Activated CD4-positive, alpha-beta T cell treated with anti-CD3 and anti-CD28 coated beads for 36 hours (primary cell): ENCODE data around the gene SLC9A9. TPM values are rescaled to one million over a fixed set of nuclear protein-coding genes. Genes with fewer than 3 reads are reported as not detected.

Source experiments
- ATAC-seq: fragments of 200-7000 bp; cut with Tn5 transposase; one replicate; pipeline ENCODE4 v1.10.0; 2021; ENCODE audit warnings: mild to moderate bottlenecking, moderate library complexity
- CTCF ChIA-PET: fragments of 350-600 bp; sonication (Branson Sonifier 250); formaldehyde crosslinking; loops from one replicate; lab custom pipeline; 2021; ENCODE audit warnings: antibody characterized with exemption; lab: Charles Lee
- POLR2A ChIA-PET: fragments of 350-600 bp; sonication (Branson Sonifier 250); formaldehyde crosslinking; loops from one replicate; lab custom pipeline; 2021; ENCODE audit warnings: antibody characterized with exemption, inconsistent platforms; lab: Charles Lee
- DNase-seq: peaks from one replicate; pipeline ENCODE4 v3.0.0-alpha.2; 2020
- H3K27ac Mint-ChIP-seq: one replicate; pipeline ENCODE4 v1.8.0; 2021; ENCODE audit warnings: mixed read lengths
- H3K27me3 Mint-ChIP-seq: one replicate; pipeline ENCODE4 v1.8.0; 2021; ENCODE audit warnings: mixed read lengths
- H3K36me3 Mint-ChIP-seq: one replicate; pipeline ENCODE4 v1.8.0; 2021; ENCODE audit warnings: low read depth, mixed read lengths
- H3K4me1 Mint-ChIP-seq: one replicate; pipeline ENCODE4 v1.8.0; 2021; ENCODE audit warnings: mixed read lengths
- H3K4me3 Mint-ChIP-seq: one replicate; pipeline ENCODE4 v1.8.0; 2021; ENCODE audit warnings: mild to moderate bottlenecking, moderate library complexity, mixed read lengths
- H3K9me3 Mint-ChIP-seq: one replicate; pipeline ENCODE4 v1.8.0; 2021; ENCODE audit warnings: low read depth, mixed read lengths
- intact Hi-C, 2 experiments: fragments of 100-400 bp; cut with DNase I in 1 of 2; cut with micrococcal nuclease in 1 of 2; formaldehyde crosslinking; loops; one replicate each; pipeline versions ENCODE4 v1.14.2 to v1.15.1; 2022 to 2024; cut with DNase I, micrococcal nuclease
- total RNA-seq, 2 experiments: library from RNA; stranded (reverse); gene quantifications; one replicate each; pipeline ENCODE4 v1.2.3, GENCODE V29; 2021

Gene SLC9A9
- total RNA-seq, 2 experiments from 2014 or later, result 1.4 to 1.6 TPM

- ChIA-PET CTCF (no interaction called here), POLR2A (no interaction called here)
- Mint-ChIP-seq H3K27ac (no peak overlapping the region), H3K9me3 (no peaks in the 10 kb centered on the region), H3K36me3 (no peaks in the 10 kb centered on the region), H3K4me1 (peaks cover 9% of the 10 kb centered on the region), H3K4me3 (no peak overlapping the region), H3K27me3 (no peaks in the 10 kb centered on the region)
- intact Hi-C loops, result no loop called here
- DNase-seq, result no peak
- ATAC-seq, result no peak
Measured at GRCh38 chr3:143472731-143473523, 375.3 kb downstream of the SLC9A9 start.

- CTCF ChIA-PET, result no interaction called here
- DNase-seq, result no peak
- intact Hi-C loops, result no loop called here
- peaks cover 9% of the 10 kb centered on the region for H3K4me1 Mint-ChIP-seq
- H3K4me3 Mint-ChIP-seq, result no peak overlapping the region
- H3K27me3 Mint-ChIP-seq, result no peaks in the 10 kb centered on the region
- no peak overlapping the region for H3K27ac Mint-ChIP-seq
- no peaks in the 10 kb centered on the region for H3K9me3 Mint-ChIP-seq
- ATAC-seq, result no peak
- peaks cover 3% of the 10 kb centered on the region for H3K36me3 Mint-ChIP-seq
- POLR2A ChIA-PET, result no interaction called here
Measured at GRCh38 chr3:143471705-143472104, 376.6 kb downstream of the SLC9A9 start.

- ATAC-seq, result no peak
Measured at GRCh38 chr3:143469159-143469558, 379.1 kb downstream of the SLC9A9 start.

DNA sequence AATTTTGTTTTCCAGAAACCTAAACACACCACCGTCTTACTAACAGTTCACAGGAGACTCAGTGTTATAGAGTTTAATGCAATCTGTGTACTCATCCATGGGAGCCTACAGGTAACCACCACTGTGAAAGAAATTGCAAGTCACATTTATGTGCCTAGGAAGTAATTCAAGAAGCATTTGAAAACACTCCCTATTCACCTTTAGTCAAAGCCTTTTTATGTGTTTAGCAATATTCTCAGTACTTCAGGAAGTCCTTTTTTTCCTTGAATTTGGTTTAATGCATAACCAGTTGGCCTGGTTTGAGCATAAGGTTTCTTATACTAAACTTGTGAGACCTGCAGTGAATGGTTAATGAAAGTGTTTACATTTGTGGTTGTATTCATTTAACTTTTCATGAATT is 382.6 kb downstream of the SLC9A9 start:
- H3K4me3 Mint-ChIP-seq, result no peak overlapping the region

More at GRCh38 chr3:143469159-143469558, 379.1 kb downstream of the SLC9A9 start:
- Mint-ChIP-seq H3K27ac (no peak overlapping the region), H3K4me1 (peaks cover 9% of the 10 kb centered on the region), H3K27me3 (no peaks in the 10 kb centered on the region), H3K4me3 (no peak overlapping the region), H3K9me3 (no peaks in the 10 kb centered on the region), H3K36me3 (peaks cover 10% of the 10 kb centered on the region)
- ChIA-PET POLR2A (no interaction called here), CTCF (interaction anchor here (0.5 kb wide), 1 partner anchor 217 kb away, joined by 3 read pairs; no protein-coding TSS in a partner anchor)
- intact Hi-C loops, result no loop called here
- DNase-seq, result no peak

GRCh38 chr3:143464850-143465249 is 383.4 kb downstream of the SLC9A9 start:
- H3K4me1 Mint-ChIP-seq, result no peaks in the 10 kb centered on the region
- H3K27me3 Mint-ChIP-seq, result no peaks in the 10 kb centered on the region
- ChIA-PET CTCF (interaction anchor here (0.7 kb wide), 1 partner anchor 119 kb away, joined by 3 read pairs; no protein-coding TSS in a partner anchor), POLR2A (no interaction called here)
- H3K9me3 Mint-ChIP-seq, result peaks cover 1% of the 10 kb centered on the region
- no peak for DNase-seq
- no peak for ATAC-seq
- intact Hi-C loops, result no loop called here
- no peak overlapping the region for H3K27ac Mint-ChIP-seq
- no peak overlapping the region for H3K4me3 Mint-ChIP-seq
- H3K36me3 Mint-ChIP-seq, result peaks cover 12% of the 10 kb centered on the region

More for the DNA sequence above, 382.6 kb downstream of the SLC9A9 start:
- Mint-ChIP-seq H3K9me3 (no peaks in the 10 kb centered on the region), H3K27me3 (no peaks in the 10 kb centered on the region), H3K27ac (no peak overlapping the region), H3K4me1 (no peaks in the 10 kb centered on the region), H3K36me3 (peaks cover 10% of the 10 kb centered on the region)
- DNase-seq (no peak), ATAC-seq (no peak)
- intact Hi-C loops, result no loop called here
- ChIA-PET CTCF (no interaction called here), POLR2A (no interaction called here)

DNA sequence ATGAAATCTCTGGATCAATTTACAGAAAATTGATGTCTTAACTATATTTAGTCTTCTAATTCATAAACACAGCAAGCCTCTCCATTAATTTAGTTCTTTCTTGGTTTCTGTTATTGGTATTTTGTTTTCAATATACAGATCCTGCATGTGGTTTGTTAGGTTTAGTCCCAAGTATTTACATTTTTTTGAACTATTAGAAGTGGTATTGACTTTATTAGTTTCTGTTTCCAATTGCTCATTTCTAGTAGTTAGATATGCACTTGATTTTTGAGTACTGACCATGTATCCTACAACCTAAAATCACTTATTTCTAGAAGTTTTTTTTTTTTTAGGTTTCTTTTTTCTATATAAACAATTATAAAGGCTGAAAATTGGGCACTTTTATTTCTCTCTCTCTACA is 392.8 kb downstream of the SLC9A9 start:
- CTCF ChIA-PET, result no interaction called here
- no peaks in the 10 kb centered on the region for H3K27me3 Mint-ChIP-seq
- peaks cover 12% of the 10 kb centered on the region for H3K9me3 Mint-ChIP-seq
- DNase-seq (no peak), ATAC-seq (no peak)
- H3K36me3 Mint-ChIP-seq, result peaks cover 7% of the 10 kb centered on the region
- POLR2A ChIA-PET, result no interaction called here
- intact Hi-C loops, result no loop called here
- no peaks in the 10 kb centered on the region for H3K4me1 Mint-ChIP-seq
- H3K27ac Mint-ChIP-seq, result no peak overlapping the region
- no peak overlapping the region for H3K4me3 Mint-ChIP-seq

DNA sequence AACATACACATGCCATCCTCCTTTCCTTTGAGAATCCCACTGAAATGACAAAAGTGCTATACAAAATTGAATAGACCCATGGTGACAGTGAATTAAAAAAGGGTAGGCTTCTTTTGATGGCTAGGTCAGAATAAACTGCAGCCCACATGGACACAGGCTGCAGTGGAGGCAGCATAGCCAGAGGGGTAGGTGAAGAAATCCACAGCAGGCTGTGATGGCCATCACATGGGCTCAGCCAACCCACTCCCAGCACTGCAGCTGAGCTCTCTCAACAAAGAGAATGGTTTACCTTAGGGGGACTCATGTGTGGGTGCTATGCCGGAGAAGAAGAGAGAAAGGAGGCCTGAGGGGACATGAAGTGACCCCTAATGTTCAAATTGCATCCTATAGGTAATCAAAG is 397.6 kb downstream of the SLC9A9 start:
- Mint-ChIP-seq H3K27me3 (no peaks in the 10 kb centered on the region), H3K4me1 (peaks cover 2% of the 10 kb centered on the region), H3K27ac (no peak overlapping the region), H3K9me3 (no peaks in the 10 kb centered on the region), H3K4me3 (no peak overlapping the region), H3K36me3 (no peaks in the 10 kb centered on the region)
- ATAC-seq, result peak; percentile 57
- peak; percentile 20 for DNase-seq
- POLR2A ChIA-PET, result no interaction called here
- intact Hi-C loops, result no loop called here
- CTCF ChIA-PET, result interaction anchor here (1.0 kb wide), 1 partner anchor 17 kb away, joined by 3 read pairs; no protein-coding TSS in a partner anchor

DNA sequence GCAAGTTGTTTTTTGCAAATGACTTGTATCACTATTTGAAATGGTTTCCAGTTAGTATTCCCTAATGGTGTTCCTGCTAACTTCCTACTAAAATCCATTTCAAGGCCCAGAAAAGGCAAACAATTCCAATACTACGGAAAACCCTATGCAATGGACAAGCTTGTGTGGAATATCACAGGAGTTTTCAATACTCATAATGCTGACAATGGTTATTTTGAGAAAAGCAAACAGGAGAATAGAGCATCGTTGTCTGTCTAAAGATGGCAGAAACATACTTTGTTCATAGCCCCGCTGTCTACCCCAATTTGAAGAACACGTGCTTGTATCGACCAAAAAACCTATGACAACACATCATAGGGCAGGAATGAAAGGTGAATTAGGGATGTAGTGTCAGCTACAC is 400.8 kb downstream of the SLC9A9 start:
- Mint-ChIP-seq H3K36me3 (peaks cover 2% of the 10 kb centered on the region), H3K9me3 (no peaks in the 10 kb centered on the region), H3K4me3 (no peak overlapping the region), H3K27me3 (no peaks in the 10 kb centered on the region), H3K27ac (no peak overlapping the region), H3K4me1 (peaks cover 32% of the 10 kb centered on the region)
- ChIA-PET CTCF (interaction anchor here (0.6 to 1.8 kb wide), 3 partner anchors 89 to 407 kb away, joined by 3 to 4 read pairs (median 3); no protein-coding TSS in a partner anchor), POLR2A (no interaction called here)
- ATAC-seq (no peak), DNase-seq (no peak)
- intact Hi-C loops, result loop anchor here in 1 of 2 experiments (10.0 kb wide), 2 partner anchors 323 to 383 kb away; no protein-coding TSS in a partner anchor

DNA sequence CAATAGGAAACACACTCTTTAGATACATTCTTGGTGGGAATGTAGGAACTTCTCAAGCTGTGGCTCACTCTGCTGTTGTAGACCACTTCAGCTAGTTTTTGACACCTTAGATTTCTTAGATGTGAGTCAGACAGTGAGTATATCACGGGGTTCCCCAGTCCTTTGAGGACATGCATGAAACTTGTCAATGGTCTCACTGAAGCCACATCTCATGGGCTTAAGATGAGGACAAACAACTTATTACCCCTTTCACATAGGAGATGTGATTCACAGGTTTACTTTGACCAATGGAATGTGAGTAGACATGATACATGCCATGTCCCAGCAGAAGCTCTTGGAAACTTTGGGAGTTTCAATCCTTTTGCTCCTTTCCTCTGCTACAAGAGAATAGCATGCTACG is 403.1 kb downstream of the SLC9A9 start:
- intact Hi-C loops, result loop anchor here (2.0 to 10.0 kb wide), 3 partner anchors 92 to 380 kb away; no protein-coding TSS in a partner anchor
- Mint-ChIP-seq H3K27me3 (no peaks in the 10 kb centered on the region), H3K27ac (peak overlapping the region; percentile 34), H3K9me3 (no peaks in the 10 kb centered on the region), H3K36me3 (peaks cover 2% of the 10 kb centered on the region), H3K4me3 (no peak overlapping the region), H3K4me1 (peaks cover 32% of the 10 kb centered on the region)
- ChIA-PET CTCF (interaction anchor here (0.6 to 1.4 kb wide), 7 partner anchors 10 to 378 kb away, joined by 3 to 9 read pairs (median 3); no protein-coding TSS in a partner anchor), POLR2A (no interaction called here)
- ATAC-seq, result peak; percentile 86
- DNase-seq, result peak; percentile 23

- intact Hi-C loops, result loop anchor here (2.0 to 10.0 kb wide), 5 partner anchors 93 to 379 kb away; no protein-coding TSS in a partner anchor
- peak; percentile 71 for ATAC-seq
- H3K27ac Mint-ChIP-seq, result peak overlapping the region; percentile 38
- peaks cover 2% of the 10 kb centered on the region for H3K36me3 Mint-ChIP-seq
- no peaks in the 10 kb centered on the region for H3K27me3 Mint-ChIP-seq
- ChIA-PET CTCF (no interaction called here), POLR2A (no interaction called here)
- DNase-seq, result peak; percentile 42
- no peaks in the 10 kb centered on the region for H3K9me3 Mint-ChIP-seq
- no peak overlapping the region for H3K4me3 Mint-ChIP-seq
- peaks cover 32% of the 10 kb centered on the region for H3K4me1 Mint-ChIP-seq
Measured at GRCh38 chr3:143443851-143444331, 404.4 kb downstream of the SLC9A9 start.

GRCh38 chr3:143442814-143443447 is 405.3 kb downstream of the SLC9A9 start:
- CTCF ChIA-PET, result interaction anchor here (0.6 to 1.0 kb wide), 2 partner anchors 9 to 95 kb away, joined by 3 read pairs; no protein-coding TSS in a partner anchor
- Mint-ChIP-seq H3K9me3 (no peaks in the 10 kb centered on the region), H3K27me3 (no peaks in the 10 kb centered on the region), H3K4me3 (no peak overlapping the region), H3K4me1 (peaks cover 32% of the 10 kb centered on the region), H3K36me3 (peaks cover 2% of the 10 kb centered on the region), H3K27ac (no peak overlapping the region)
- DNase-seq, result no peak
- intact Hi-C loops, result loop anchor here in 1 of 2 experiments (5.0 to 10.0 kb wide), 4 partner anchors 94 to 378 kb away; no protein-coding TSS in a partner anchor
- no peak for ATAC-seq
- POLR2A ChIA-PET, result no interaction called here
